Amniotic epithelial cell (primary cell): ENCODE results near the gene NCOA7.
A peak's percentile ranks its signal among the peaks of the same experiment; 100 is the strongest.
"Not testable (repeated sequence)": the region's sequence is repeated elsewhere in the genome, so short reads cannot be mapped to it uniquely, and the experiment has no call there.

Experiments used
- DNase-seq: peaks from one replicate; pipeline ENCODE4 v3.0.0-alpha.2; 2010; ENCODE audit warnings: low read depth

The NCOA7 gene

DNA sequence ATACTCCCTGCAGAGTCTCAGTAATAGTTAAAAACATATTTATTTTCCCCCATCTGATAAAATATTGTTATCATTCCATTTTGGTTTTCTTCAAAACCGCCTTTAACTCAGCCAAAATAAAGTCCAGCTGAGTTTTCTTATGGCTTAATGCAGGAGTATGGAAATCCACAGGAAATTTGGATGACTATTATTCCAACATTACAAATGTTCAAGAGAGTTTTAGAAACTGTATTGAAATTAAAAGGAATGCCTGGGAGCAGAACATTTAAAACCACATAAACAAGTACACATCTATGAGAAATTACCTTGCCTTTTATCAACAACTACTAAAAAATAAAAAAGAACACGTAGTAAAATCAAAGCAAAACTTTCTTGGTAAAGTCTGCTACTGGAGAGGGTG lies 45.7 kb downstream of the NCOA7 start:
- DNase-seq, result peak; percentile 60

DNA sequence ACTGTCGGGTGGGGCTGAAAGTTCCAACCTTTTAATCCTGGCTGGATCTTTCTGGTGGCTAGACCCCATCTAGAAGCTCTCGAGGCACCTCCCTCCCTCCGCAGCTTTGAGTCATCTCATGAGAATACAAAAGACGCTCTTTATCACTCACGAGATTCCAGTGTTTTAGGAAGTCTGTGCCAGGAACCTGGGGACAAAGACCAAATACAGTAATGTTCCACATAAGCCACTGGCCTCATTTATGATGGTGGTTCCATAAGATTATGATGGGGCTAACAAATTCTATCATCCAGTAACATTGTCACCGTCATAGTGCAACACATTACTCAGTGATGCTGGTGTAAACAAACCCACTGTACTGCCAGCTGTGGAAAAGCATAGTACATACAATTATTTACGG lies 48.7 kb downstream of the NCOA7 start:
- peak; percentile 47 for DNase-seq

DNA sequence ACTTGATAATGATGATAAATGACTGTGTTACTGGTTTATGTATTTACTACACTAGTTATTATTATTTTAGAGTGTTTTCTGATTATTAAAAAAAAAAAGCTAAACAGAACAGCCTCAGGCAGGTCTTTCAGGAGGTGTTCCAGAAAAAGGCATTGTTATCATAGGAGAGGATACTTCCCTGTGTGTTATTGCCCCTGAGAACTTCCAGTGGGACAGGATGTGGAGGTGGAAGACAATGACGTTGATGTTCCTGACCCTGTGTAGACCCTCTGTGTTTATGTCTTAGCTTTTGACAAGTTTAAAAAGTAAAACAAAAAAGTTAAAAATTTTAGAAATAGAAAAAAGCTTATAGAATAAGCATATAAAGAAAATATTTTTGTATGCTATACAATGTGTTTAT lies 49.1 kb downstream of the NCOA7 start:
- DNase-seq, result no peak

DNA sequence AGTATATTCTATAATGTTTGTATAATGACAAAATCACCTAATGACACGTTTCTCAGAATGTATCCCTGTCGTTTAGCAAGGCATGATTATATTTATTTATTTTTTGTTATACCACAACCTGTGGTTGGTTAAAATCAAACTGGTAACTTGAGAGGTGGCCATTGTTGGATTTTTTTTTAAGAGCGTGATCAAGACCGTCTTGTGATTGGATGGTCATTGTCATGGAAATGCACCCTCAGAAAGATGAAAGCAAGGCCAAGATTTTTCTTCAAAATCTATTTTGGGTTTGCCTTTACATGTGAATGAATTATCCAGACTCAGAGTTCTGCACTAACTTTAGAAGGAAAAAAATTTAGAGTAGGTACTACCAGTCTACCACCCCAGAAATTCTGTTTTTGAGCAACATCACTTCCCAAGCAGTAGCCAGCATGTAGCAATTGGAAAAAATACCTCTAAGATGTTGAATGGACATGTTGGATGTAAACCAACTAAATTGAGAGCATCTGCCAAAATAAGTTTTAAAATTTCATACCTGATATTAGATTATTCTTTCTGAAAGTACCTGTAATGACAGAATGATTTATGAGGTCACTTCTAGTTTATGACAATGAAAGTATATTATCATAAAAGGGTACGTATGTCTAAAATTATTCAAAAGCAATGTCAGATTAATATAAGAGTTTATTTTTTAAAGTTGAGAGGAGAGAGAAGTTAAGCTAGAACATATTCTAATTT lies 50.8 kb downstream of the NCOA7 start:
- no peak for DNase-seq

DNA sequence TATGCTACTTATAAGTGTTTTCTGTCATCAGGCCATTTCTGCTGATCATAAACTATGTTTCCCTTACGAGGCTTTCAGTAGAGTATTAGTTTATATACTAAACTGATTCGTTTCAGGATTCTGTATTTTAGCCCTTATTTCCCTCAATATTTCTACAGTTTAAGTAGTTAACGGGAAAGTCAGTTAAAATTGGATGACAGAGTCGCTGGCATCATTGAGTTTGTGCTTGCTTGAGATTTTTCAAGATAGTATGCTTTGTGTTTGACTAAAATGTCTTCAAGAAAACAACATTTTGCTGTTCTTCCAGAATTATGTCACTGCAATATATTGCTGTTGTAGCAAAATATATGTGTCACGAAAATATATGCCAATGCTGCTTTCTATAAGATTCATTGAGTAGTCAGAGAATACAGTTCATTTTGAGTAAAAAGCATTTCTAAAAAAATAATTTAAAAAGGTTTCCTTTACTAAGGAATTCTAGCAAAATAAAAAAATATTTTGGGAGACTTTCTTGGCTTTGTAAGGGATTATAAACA lies 51.4 kb downstream of the NCOA7 start:
- no peak for DNase-seq

DNA sequence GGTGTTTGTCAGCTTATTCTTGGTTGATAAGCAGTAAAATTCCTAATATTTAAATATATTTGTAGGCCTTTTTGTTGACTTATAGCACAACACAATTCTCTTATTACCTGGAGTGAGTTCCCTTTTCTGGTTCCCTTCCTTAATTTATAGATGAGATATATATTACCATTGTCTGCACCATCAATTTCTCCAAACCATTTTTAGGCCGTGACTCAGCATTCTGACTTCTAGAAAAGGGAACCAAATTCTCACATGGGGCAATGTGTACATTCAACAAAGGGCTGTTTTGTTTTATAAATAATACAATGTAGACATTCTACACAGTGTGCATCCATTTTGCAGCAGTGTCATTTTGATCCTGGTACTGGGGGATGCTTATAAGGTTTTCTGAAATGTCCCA lies 52.8 kb downstream of the NCOA7 start:
- no peak for DNase-seq

DNA sequence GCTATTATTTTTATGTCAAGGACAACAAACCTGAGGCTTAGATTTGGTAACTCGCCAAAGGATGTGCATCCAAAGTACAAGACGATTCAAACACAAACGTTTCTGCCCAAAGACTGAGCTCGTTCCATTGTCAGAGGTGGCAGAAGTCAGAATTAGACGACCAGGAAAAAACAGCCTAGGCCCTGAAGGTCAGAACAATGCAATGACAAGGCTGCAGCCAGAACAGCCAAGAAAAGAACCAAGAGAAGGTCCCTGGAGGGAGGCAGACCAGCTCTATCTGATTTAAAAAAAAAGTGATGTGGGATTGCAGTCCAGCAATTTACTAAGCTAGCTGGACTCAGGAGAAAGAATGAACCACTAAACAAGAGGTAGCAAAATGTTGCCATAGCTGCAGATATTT lies 54.2 kb downstream of the NCOA7 start:
- DNase-seq, result no peak

DNA sequence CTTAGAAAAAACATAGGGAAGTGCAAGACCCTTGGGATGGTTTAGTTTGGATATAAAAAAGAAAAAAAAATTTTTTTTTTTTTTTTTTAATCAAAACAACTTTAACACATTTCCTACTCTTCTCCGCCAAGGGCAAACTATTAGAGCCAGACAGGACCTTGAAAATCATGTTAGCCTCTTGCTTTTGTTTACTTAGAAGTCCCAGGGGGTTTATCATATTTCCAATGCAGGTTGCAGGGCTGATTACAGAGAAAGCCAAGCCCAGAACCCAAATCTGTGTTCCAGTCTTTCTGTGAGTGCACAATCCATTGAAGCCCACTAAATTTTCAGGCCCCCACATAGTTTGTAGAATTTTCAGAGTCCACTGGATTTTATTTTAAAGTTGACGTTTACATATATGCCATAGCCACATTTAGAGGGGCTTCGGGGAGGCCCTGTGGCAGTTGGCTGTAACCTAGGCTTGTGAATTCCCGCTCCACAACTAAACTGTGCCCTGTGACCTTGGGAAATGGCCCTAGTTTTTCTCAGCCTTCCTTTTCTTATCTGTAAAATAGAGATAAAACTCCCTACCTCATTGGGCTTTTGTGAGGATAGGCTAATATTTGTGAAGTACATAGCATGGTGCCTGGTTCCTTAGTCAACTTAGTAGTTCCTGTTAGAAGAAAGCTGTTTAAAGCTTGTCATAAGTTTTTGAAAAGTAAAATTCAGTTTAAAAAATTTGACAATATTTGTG lies 55.7 kb downstream of the NCOA7 start:
- no peak for DNase-seq

DNA sequence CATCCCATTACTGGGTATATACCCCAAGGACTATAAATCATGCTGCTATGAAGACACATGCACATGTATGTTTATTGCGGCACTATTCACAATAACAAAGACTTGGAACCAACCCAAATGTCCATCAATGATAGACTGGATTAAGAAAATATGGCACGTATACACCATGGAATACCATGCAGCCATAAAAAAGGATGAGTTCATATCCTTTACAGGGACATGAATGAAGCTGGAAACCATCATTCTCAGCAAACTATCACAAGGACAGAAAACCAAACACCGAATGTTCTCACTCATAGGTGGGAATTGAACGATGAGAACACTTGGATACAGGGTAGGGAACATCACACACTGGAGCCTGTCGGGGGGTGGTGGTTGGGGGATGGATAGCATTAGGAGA lies 57.5 kb downstream of the NCOA7 start:
- DNase-seq, result not testable (repeated sequence)

DNA sequence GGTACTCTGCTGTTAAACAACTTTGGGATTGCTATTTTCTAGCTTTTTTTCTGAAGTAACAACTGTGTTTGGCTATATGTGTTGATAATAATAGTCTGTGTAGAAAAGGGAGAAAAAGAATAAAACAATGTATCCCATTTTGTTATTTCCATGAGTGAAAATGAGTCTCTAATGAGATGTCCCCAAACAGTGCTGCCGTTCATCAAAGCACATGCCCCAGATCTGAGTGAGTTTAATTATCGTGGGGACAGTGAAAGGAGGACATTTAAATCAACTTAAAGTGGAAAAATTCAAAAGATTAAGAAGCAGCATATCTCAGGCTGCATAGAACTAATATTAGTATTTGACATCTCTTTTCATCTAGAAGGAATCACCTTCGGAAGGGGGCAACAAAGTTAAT lies 59.6 kb downstream of the NCOA7 start:
- no peak for DNase-seq

DNA sequence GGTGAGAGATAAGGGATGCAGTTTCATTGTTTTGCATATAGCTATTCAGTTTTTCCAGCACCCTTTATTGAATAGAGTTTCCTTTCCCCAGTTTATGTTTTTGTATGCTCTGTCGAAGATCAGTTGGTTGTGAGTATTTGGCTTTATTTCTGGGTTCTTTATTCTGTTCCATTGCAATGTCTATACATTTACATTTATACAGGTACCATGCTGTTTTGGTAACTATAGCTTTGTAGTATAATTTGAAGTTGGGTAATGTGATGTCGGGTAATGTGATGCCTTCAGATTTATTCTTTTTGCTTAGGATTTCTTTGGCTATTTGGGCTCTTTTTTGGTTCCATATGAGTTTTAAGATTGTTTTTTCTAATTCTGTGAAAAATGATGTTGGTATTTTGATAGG lies 61.8 kb downstream of the NCOA7 start:
- DNase-seq, result no peak

DNA sequence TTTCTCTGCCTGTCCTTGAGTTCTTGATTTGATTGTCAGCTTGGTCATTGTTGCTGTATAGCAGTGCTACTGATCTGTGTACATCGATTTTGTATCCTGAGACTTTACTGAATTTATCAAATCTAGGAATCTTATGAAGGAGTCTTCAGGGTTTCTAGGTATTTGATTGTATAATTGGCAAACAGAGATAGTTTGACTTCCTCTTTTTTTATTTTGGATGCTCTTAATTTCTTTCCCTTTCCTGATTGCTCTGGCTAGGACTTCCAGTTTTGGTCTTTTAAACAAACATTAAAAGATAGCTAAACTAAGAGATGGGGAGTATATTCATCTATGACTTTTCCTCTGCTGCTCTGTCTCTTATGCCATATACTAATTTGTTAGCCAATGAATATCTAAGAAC lies 62.4 kb downstream of the NCOA7 start:
- DNase-seq, result no peak

DNA sequence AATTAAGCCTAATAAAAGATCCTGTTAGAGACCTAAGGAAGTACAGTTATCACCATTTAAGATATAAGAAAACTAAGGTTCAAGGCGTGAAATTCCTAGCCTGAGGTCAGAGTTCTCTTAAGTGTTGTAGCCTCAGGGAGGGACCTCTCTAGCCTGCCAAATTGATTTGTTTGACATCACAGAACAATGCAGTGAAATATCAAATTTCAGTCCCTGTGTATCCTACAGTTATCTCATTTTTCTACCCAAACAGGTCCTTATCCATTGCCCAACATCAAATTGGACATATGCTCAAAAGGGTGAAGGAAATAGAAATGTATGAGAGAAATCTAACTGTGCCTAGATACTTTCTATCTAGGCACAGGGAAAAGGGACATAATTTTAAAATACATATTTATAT lies 63.0 kb downstream of the NCOA7 start:
- no peak for DNase-seq

DNA sequence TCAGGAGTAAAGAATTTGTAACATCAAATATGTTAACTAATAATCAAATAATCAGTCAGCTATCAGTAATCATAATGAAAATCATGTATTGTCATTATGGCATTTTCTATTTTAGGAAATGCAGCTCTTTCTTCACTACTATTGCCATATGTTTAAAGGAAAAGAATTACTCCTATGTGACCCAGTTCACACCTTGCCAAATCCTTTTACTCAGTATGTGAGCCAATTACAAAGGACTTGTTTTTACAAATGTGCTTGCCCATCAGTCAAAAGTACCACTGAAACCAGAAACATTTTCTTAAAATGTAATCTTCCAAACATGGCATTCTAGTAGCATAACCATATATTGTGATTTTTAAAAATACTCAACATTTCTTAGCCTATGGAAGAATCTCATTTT lies 63.6 kb downstream of the NCOA7 start:
- no peak for DNase-seq

DNA sequence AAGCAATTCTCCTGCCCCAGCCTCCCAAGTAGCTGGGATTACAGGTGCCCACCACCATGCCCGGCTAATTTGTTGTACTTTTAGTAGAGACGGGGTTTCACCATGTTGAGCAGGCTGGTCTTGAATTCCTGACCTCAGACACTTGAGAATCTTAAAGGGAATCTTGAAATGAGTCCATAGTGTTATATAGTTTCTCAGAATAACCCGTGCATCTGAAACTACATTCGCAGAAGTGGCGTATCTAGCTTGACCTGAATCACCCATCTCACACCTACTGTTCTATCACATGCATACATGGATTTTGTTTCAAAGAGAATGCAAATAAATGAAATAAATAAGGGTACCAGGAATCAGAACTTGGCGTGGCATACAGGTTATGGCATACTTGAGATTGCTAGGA lies 65.0 kb downstream of the NCOA7 start:
- DNase-seq, result no peak

DNA sequence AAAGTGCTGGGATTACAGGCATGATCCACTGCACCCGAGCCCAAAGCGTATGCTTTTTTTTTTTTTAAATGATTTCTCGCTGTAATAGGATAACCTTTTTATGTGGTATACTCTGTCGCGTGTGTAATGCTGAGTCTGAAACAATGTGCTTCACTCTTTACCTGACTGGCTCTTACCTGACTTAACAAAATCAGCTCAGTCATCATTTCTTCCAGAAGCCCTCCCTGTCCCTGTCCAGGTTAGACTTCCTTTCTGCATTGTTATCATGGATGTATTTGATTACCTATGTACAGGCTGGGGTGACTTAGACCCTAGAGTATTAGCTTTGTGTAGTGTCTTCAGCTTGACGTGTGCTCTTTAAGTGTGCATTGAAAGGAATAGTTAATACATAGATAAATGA lies 67.1 kb downstream of the NCOA7 start:
- DNase-seq, result no peak

DNA sequence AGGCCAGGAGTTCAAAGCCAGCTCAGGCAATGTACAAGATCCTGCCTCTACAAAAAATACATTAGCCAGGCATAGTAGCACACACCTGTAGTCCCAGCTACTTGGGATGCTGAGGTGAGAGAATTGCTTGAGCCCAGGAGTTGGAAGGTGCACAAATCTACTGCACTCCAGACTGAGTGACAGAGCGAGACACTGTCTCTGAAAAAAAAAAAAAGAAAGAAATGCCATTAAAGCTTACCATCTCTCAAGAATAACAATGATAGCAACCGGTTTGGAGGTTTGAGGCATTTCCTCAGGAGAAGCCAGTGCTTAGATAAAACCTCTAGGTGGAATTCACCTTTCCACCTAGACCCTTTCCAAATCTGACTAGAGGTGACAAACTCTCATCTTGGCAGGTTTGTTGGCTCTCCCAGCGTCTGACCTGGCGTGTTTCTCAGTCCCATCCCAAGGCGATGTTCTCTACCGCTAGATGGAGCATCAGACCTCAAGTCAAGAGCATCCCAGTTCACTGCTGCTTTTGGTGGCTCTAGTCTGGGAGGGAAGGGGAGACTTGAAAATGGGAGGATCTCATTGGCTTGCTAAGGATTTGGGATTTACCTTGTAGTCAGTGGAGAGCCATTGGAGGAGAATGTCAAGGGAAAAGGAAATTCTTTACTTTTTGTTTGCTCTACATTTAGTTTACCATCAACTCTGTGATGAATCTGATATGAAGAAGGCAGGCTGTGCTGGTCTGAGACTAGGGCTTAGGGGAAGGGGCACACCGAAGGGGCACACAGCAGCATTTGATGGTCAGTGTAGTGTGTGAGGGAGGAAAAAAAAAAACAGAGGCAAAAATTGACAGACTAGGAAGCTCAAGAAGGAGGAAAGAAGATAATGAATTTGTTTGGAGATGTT lies 67.9 kb downstream of the NCOA7 start:
- DNase-seq, result peak; percentile 70

DNA sequence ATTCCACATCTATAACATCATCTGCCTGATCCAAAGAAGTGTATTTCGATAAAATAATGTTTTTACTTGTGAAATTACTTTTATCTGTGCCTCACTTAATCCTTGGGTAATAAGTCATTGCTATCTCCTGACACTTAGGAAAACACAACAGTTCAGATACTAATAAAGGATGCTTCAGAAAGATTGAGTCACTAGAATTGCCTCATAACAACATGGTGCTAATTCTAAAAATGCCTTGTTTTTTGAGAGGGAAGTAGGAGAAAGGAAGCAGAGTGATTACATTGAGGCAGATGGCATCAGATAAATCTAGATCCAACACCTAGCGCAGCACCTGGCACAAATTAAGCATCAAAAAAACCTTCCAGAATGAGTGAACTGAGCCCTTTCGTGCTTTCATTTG lies 69.0 kb downstream of the NCOA7 start:
- DNase-seq, result peak; percentile 92

DNA sequence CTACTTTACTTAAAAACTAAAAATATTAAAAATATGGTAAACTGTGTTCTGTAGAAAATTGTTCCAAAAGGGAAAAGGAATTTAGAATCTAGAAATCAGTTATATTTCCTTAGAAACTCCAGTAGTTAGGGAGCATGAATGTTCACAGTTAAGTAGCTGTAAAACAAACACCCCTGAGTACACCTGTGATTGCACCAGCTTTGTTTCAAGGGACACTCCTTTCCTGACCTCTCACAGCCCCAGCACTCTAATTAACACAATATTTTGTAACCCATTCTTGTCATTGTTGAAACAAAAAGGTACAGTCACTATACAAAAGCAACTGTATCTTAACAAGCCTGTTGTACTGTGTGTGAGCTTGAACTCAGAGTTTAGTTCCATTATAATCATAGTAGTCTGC lies 72.3 kb downstream of the NCOA7 start:
- DNase-seq, result no peak

DNA sequence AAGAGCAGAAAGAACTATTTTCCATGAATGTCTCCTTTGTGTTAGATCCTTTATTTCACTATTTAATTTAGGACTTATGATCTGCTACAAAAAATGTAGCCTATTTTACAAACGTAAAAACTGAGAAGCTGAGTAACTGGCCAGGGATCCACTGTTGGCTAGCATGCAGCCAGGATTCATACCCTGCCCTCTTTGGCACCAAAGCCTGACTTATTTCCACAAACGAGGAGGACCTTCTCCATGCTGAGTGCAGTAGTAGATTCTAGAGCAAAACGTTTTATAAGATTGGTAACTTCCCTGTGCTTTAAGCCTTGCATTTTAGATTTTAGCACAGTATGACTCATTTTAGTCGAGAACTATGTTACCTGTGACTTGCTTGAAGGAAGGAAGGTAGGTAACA lies 74.3 kb downstream of the NCOA7 start:
- DNase-seq, result no peak

DNA sequence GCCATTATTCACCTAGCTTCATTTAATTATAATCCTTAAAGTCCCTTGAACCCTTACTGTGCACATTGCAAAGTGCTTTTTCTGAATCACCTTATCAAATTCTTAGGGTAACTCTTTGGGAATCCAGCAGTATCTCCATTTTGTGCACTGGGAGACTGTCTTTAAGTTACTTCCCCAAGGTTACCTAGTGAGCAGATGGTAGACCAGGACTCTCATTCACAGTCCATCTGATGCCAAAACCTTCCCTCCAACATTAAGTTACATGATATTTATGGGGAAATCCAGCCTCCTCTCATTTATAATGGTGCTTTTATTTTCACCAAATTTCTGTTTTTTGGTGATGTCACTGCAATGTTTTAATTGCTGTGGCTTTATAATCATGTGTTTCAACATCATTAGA lies 75.7 kb downstream of the NCOA7 start:
- DNase-seq, result no peak

DNA sequence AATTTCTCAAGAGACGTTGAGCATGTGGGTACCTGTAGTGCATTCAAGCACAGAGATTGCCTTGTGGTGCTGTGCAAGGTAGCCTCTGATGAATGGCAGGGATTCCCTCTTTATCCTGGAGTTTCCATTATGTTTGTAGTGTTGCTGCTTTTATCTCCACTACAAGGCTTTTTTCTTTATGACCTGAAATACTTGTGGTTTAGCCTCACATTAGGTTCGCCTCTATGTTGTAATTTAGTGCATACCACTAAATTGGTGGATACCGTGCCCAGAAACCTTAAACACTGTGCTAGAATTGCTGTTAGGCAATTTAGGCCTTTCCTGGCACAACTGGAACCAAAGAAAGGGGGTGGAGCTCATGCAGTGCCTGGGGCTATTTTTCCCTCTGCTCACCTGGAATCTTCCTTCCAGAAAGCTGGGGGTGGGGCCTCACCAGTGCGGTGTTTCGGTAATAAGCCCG lies 76.8 kb downstream of the NCOA7 start:
- peak; percentile 98 for DNase-seq

DNA sequence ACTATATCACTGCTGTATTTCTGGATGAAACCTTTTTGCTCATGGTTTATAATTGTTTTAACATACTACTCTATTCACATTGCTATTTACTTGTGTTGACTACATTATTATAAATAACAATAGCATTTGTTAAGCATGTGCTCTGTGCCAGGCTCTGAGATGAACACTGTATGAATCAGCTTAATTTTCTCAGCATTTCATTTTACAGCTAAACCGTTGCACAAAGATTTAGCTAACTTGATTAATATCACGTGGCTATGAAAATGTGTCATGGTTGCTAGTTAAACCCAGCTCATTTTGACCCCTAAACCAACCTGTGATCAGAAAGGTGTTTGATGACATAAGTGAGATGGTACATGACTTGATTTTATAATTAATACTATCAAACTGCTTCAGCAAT lies 77.5 kb downstream of the NCOA7 start:
- peak; percentile 74 for DNase-seq
